GM03348 (cell line): ENCODE results near the gene MEP1B.

Experiments
- DNase-seq: peaks from one replicate; pipeline ENCODE4 v3.0.0; 2012; ENCODE audit warnings: low spot score

Gene MEP1B

DNA sequence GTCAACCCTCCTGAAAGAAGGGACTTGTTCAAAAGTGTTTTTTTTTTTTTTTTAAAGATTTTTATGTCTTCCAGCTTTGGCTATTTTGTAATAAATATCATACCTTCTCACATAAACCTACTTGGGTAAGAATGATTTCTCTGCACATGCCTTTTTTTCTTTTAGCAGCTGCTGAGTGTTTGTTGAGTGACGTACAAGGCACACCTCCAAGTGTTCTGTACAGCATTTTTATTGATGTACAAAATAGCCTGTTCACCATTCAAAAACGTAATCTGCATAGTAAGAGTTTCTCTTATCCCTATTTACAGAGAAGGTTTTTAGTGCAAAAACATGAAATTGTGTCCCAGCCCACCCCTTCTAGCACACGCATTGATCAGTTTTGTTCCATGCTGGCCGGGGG is 77.6 kb downstream of the MEP1B start:
- DNase-seq: no peak
